Raji (cell line): ENCODE measurements around the gene SCUBE1.

Source experiments
- POLR2A ChIP-seq: IDR thresholded peaks from 2 replicates; pipeline ENCODE4 v1.6.1; 2011; ENCODE audit warnings: low read depth, low read length, control low read depth; ENCODE audit not compliant: insufficient read depth

The SCUBE1 gene

GRCh38 chr22:43252319-43252718, 90.9 kb downstream of the SCUBE1 start:
- TF ChIP-seq POLR2A = no peak

- no peak for TF ChIP-seq POLR2A
These were observed 93.2 kb downstream of the SCUBE1 start for GRCh38 chr22:43249789-43250471.

GRCh38 chr22:43247546-43248260, 95.5 kb downstream of the SCUBE1 start:
- TF ChIP-seq POLR2A = no peak

- TF ChIP-seq POLR2A = no peak
These were observed 97.0 kb downstream of the SCUBE1 start for GRCh38 chr22:43246188-43246587.

GRCh38 chr22:43245717-43246116, 97.5 kb downstream of the SCUBE1 start:
- no peak for TF ChIP-seq POLR2A

- no peak for TF ChIP-seq POLR2A
These were observed 98.2 kb downstream of the SCUBE1 start for GRCh38 chr22:43244803-43245527.

GRCh38 chr22:43244402-43244801, 98.8 kb downstream of the SCUBE1 start:
- no peak for TF ChIP-seq POLR2A

- TF ChIP-seq POLR2A = no peak
These were observed 99.8 kb downstream of the SCUBE1 start for GRCh38 chr22:43243324-43243723.

- TF ChIP-seq POLR2A = no peak
These were observed 100.5 kb downstream of the SCUBE1 start for GRCh38 chr22:43242627-43243026.

- no peak for TF ChIP-seq POLR2A
These were observed 101.3 kb downstream of the SCUBE1 start for GRCh38 chr22:43241699-43242386.

- no peak for TF ChIP-seq POLR2A
These were observed 102.0 kb downstream of the SCUBE1 start for GRCh38 chr22:43241138-43241597.

GRCh38 chr22:43240614-43241013, 102.6 kb downstream of the SCUBE1 start:
- no peak for TF ChIP-seq POLR2A

GRCh38 chr22:43239956-43240355, 103.2 kb downstream of the SCUBE1 start:
- TF ChIP-seq POLR2A = no peak

- no peak for TF ChIP-seq POLR2A
These were observed 103.9 kb downstream of the SCUBE1 start for GRCh38 chr22:43239193-43239780.

GRCh38 chr22:43238526-43239006, 104.6 kb downstream of the SCUBE1 start:
- no peak for TF ChIP-seq POLR2A

- no peak for TF ChIP-seq POLR2A
These were observed 105.9 kb downstream of the SCUBE1 start for GRCh38 chr22:43237280-43237679.
